Measurements from ENCODE around the gene C6orf163. TPM values are rescaled to one million over a fixed set of nuclear protein-coding genes. Genes with fewer than 3 reads are reported as not detected.

Gene C6orf163
- total and polyA plus RNA-seq, 2 of the 13 experiments (the other 11 are each of a cell fraction or from before 2014, with no cell fraction given): 0.62 to 1.8 TPM

- TF ChIP-seq FOSL1 (CRISPR knock-in tag; IDR thresholded peaks at IDR 0.05; ENCODE audit: borderline replicate concordance) (no peak), ZNF83 (CRISPR knock-in tag; IDR thresholded peaks at IDR 0.05; ENCODE audit: borderline replicate concordance) (no peak), MEIS1 (CRISPR knock-in tag; IDR thresholded peaks at IDR 0.05; ENCODE audit: borderline replicate concordance) (peak; percentile 15; the same call in 1 of the 2 replicates), ZNF451 (CRISPR knock-in tag; IDR thresholded peaks at IDR 0.05) (0 out of 2 replicates have a peak, but pooled peaks have one; percentile 53), MXD4 (CRISPR knock-in tag; IDR thresholded peaks at IDR 0.05) (peak; percentile 47; the same call in 1 of the 2 replicates), ZNF280B (CRISPR knock-in tag; IDR thresholded peaks at IDR 0.05; ENCODE audit: borderline replicate concordance) (no peak), NONO (IDR thresholded peaks at IDR 0.05) (no peak), NONO (CRISPR knock-in tag; conservative IDR thresholded peaks at IDR 0.05) (no peak), KDM5B (CRISPR knock-in tag; IDR thresholded peaks at IDR 0.05; ENCODE audit: borderline replicate concordance) (peak; percentile 87; the same call in 1 of the 2 replicates), CREBL2 (CRISPR knock-in tag; IDR thresholded peaks at IDR 0.05; ENCODE audit: borderline replicate concordance) (no peak), KDM2A (CRISPR knock-in tag; IDR thresholded peaks at IDR 0.05; ENCODE audit: borderline replicate concordance, low read depth) (peak; percentile 58; the same call in 1 of the 2 replicates), CEBPG (CRISPR knock-in tag; IDR thresholded peaks at IDR 0.05) (no peak), ZNF317 (CRISPR knock-in tag; IDR thresholded peaks at IDR 0.05) (0 out of 2 replicates have a peak, but pooled peaks have one; percentile 59), ZNF354B (CRISPR knock-in tag; IDR thresholded peaks at IDR 0.05) (no peak), PCBP2 (optimal IDR thresholded peaks at IDR 0.05; ENCODE audit: low read depth, low read length, poor library complexity, severe bottlenecking) (no peak), SRY (CRISPR knock-in tag; IDR thresholded peaks at IDR 0.05) (no peak), RFX3 (CRISPR knock-in tag; IDR thresholded peaks at IDR 0.05) (peak; percentile 63; the same call in 1 of the 2 replicates), ZNF629 (CRISPR knock-in tag; conservative IDR thresholded peaks at IDR 0.05) (no peak), TBP (CRISPR knock-in tag; IDR thresholded peaks at IDR 0.05) (no peak), TOE1 (CRISPR knock-in tag; IDR thresholded peaks at IDR 0.05) (no peak), REL (CRISPR knock-in tag; conservative IDR thresholded peaks at IDR 0.05) (no peak), ZFP36L1 (CRISPR knock-in tag; IDR thresholded peaks at IDR 0.05) (no peak), ZNF800 (CRISPR knock-in tag; IDR thresholded peaks at IDR 0.05) (0 out of 2 replicates have a peak, but pooled peaks have one; percentile 45), TCF7 (IDR thresholded peaks at IDR 0.05; ENCODE audit: low read depth) (no peak), SMARCE1 (IDR thresholded peaks at IDR 0.05; ENCODE audit: borderline replicate concordance) (no peak), ZNF34 (CRISPR knock-in tag; IDR thresholded peaks at IDR 0.05; ENCODE audit: borderline replicate concordance) (0 out of 2 replicates have a peak, but pooled peaks have one; percentile 83), REXO4 (CRISPR knock-in tag; IDR thresholded peaks at IDR 0.05; ENCODE audit: borderline replicate concordance) (no peak), ZNF441 (CRISPR knock-in tag; IDR thresholded peaks at IDR 0.05; ENCODE audit: borderline replicate concordance) (peak; percentile 66; the same call in 1 of the 2 replicates)
These were observed 63.5 kb downstream of the C6orf163 start, which contains the start of gene CFAP206 (continued) for GRCh38 chr6:87407901-87408720.
